Coronary artery (tissue), 2 donors: ENCODE measurements around the gene EVA1C.

Source experiments
- DNase-seq: peaks from one replicate; pipeline ENCODE4 v3.0.0-alpha.2; 2017; ENCODE audit warnings: low spot score
- H3K27ac ChIP-seq, 2 donors: fragments of 200-600 bp; sonication (generic); one replicate each; pipeline ENCODE4 v1.5.1; 2016 to 2019
- H3K4me3 ChIP-seq: fragments of 200-600 bp; sonication (generic); 2 replicates; pipeline ENCODE4 v1.5.1; 2016; ENCODE audit warnings: mild to moderate bottlenecking, moderate library complexity
- TF ChIP-seq, protein P1 (sequence below): fragments of 200-600 bp; sonication (generic); IDR thresholded peaks from one replicate; pipeline ENCODE4 v1.5.1; 2019; ENCODE audit warnings: antibody characterized with exemption

The EVA1C gene

DNA sequence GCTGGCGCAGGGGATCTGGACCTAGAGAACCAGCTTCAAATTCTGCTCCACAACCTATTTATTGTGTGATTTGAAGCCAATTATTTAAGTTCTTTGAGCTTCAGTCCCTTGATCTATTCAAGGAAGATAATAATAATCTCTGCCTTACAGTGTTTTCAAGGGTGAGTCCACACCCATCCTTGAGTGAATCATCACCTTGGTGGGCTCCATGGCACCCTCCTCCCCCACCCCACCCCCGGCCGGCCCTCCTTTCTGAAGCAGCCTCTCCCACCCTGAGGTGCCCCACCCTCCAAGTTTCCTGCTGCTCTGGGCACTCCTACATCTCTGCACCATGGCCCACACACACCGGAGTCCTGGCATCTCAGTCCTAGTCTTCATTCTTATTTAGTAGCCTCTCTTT, 134.5 kb downstream of the EVA1C start:
- no peak for DNase-seq
- Histone ChIP-seq H3K27ac (no peak overlapping the region), H3K4me3 (no peak overlapping the region)
- TF ChIP-seq, protein P1, sequence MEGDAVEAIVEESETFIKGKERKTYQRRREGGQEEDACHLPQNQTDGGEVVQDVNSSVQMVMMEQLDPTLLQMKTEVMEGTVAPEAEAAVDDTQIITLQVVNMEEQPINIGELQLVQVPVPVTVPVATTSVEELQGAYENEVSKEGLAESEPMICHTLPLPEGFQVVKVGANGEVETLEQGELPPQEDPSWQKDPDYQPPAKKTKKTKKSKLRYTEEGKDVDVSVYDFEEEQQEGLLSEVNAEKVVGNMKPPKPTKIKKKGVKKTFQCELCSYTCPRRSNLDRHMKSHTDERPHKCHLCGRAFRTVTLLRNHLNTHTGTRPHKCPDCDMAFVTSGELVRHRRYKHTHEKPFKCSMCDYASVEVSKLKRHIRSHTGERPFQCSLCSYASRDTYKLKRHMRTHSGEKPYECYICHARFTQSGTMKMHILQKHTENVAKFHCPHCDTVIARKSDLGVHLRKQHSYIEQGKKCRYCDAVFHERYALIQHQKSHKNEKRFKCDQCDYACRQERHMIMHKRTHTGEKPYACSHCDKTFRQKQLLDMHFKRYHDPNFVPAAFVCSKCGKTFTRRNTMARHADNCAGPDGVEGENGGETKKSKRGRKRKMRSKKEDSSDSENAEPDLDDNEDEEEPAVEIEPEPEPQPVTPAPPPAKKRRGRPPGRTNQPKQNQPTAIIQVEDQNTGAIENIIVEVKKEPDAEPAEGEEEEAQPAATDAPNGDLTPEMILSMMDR, result no peak

DNA sequence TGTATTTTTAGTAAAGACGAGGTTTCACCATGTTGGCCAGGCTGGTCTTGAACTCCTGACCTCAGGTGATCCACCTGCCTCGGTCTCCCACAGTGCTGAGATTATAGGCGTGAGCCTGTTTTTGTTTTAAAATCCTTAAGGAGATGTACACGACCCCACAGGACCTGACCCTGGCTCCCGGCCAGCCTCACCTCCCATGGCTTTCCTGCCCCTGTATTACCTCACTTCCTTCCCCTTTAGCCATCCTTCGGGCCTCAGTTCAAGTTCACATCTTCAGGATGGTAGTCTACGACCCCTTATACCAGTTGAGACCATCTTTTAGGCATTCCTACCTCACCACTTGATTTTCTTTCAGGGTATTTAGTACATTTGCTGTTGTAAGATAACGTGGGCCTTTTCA, 136.5 kb downstream of the EVA1C start:
- TF ChIP-seq, protein P1, result no peak
- Histone ChIP-seq H3K4me3 (no peak overlapping the region), H3K27ac (no peak overlapping the region)
- no peak for DNase-seq

DNA sequence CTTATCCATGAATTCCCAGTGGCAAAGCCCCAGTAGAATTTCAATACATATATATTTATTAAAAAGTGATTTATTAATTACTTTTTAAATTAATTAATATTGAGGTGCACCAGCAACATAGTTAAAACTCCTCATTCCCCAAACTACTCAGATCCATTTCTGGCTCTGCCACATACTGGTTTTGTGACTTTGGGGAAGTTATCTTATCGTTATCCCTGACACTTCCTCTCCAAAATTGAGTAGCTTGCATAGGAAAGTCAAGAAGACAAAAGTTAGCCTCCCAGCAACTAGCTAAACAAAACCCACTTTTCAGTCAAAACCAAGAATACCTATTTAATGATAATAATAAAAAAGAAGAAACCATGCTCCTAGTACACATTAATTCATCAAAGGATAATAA, 136.9 kb downstream of the EVA1C start:
- TF ChIP-seq, protein P1, result no peak
- no peak for DNase-seq
- H3K4me3 ChIP-seq, result no peak overlapping the region
- H3K27ac ChIP-seq, result no peak overlapping the region

DNA sequence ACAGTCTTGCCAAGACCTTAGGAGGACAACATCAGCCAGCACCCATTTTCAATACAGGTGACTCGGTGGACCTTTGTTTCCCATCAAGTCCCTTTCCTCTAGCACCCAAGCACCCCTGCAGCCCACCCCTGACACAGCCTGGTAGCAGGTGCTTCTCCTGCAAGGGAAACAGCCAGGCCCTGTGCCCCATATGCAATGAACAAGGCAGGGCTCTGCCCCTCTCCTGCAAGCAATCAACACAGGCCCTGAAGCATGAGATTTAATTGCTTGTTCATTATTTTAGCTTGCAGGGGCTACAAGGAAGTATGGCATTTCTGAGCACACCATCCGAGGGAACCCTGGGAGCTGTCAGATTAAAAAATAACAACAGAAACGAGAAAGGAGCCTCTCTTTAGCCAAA, 137.4 kb downstream of the EVA1C start:
- Histone ChIP-seq H3K27ac (no peak overlapping the region), H3K4me3 (no peak overlapping the region)
- no peak for DNase-seq
- TF ChIP-seq, protein P1, result no peak

DNA sequence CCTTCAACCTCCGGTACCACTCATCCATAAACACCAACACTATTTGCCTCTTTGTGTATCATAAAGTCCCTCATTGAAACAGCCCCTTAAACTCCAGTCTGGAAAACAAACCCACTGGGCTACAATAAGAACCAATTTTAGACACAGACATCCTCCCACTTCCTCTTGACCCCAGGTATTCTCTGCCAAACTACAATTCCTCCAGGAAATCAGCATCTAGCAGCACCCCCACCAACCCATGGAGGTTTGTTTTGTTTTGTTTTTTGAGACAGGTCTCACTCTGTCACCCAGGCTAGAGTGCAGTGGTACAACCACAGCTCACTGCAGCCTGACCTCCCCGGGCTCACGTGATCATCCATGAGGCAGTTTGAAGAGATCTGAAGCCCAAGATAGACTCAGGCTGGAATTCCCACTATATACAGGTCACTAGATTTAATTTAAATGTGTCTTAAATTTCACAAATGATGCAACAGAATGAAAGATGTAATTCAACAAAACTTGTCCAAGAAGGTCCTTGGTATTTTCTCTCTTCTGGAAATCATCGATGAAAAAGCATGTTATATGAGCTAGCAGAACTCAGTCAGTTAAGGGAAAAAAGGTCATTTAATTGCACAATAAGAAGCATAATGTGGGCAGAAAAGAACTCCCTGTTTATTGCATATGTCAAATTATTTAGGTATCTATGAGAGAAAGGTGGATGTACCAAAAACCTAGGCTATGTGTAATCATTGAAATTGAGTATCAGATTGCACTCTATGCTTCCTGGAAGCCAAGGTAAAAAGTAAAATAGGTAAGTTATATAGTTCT, 142.5 kb downstream of the EVA1C start:
- no peak overlapping the region for H3K4me3 ChIP-seq
- DNase-seq, result no peak
- H3K27ac ChIP-seq, result no peak overlapping the region
- TF ChIP-seq, protein P1, result no peak

DNA sequence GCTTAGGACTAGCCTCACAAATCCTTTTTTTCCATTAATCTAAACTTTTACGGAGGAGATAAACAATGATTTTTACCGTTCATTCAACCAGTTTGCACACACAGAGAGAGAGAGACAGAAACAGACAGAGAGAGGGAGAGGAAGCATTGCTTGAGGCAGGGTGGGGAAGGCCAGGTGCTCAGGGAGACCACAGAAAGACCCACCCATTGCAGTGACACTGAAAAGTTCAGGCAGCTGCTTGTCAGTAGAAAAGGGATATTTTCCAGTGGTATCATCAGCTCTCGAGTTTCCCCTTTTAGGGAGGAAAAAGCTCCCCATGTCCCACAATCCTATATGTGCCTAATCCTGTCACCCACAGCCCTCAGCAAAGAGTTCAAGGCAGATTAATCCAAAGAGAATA, 145.6 kb downstream of the EVA1C start:
- TF ChIP-seq, protein P1, result no peak
- DNase-seq, result no peak
- no peak overlapping the region for H3K27ac ChIP-seq
- no peak overlapping the region for H3K4me3 ChIP-seq

DNA sequence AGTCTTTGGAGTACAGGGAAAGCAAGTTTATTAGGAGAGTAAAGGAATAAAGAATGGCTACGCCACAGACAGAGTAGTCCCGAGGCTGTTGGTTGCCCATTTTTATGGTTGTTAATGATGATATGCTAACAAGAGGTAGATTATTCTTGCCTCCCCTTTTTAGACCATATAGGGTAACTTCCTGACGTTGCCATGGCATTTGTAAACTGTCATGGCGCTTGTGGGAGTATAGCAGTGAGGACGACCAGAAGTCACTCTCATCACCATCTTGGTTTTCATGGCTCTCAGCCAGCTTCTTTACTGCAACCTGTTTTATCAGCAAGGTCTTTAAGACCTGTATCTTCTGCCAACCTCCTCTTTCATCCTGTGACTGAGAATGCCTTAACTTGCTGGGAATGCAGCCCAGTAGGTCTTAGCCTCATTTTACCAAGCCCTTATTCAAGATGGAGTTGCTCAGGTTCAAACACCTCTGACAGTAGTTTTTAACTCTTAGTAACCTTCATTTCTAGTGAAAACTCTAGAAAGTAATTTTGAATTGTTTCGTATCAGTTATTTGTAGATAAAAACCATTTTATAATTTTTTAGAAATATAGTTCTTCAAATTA, 146.6 kb downstream of the EVA1C start:
- no peak overlapping the region for H3K4me3 ChIP-seq
- DNase-seq, result no peak
- TF ChIP-seq, protein P1, result no peak
- no peak overlapping the region for H3K27ac ChIP-seq
